ENCODE measurements around the gene PPP1R11. TPM values are rescaled to one million over a fixed set of nuclear protein-coding genes. Genes with fewer than 3 reads are reported as not detected.
A peak's percentile ranks its signal among the peaks of the same experiment; 100 is the strongest.

Gene PPP1R11
- total and polyA plus RNA-seq, 9 donors: 27.8 to 114 (median 46.2) TPM

DNA sequence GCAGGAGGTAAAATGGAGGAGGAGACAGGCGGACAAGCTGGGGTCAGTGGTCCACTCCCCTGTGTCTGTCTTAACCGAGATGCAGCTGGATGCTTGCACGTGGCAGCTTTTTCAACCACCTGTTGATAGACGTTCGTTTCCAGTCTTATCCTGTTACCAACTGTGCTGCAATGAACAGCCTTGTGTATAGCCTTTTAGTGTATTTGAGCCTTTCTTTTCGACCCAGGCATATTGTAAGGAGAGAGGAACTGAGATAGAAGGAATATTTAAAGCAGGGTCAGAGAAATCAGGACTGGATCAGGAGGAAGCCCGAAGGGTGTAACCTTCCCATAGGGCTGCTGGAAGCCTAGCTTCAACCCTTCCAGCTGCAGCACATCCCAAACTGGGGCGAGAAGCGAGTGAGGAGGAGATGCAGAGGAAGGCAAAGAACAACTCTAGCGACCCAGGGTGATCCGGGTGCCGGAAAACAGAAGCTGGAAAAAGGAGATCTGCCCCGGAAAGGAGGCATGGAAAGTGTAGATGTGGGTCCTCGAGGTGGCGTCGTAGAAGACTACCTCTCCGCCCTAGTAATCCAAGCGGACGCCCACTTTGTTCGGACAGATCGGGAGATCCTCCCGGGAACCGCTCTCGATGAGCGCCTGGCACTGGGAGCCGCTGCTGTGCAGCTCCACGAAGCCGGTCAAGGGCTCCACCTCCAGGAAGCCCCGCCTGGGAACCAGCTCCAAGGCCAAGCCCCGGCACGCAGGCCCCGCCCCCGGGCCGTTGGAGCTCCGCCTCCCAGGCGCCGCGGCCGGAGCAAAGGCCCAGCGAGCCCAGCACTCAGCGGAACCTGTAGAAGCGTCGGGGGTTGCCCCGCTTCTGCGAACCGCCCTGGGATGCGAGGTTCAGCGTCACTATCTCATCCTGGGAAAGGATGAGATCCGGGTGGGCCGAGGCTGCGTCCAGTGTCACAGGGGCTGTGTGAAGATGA is 34.7 kb downstream of the PPP1R11 start:
- 2 to 4% (median 3%) methylated on average over 50 to 51 of the region's 51 CpGs for WGBS, 3 donors
- H3K27me3 ChIP-seq: no peaks in the 10 kb centered on the region
- intact Hi-C loops (cut with DNase I): loop anchor here in 1 of 4 donors (2.0 kb wide), 1 partner anchor 25 kb away; no protein-coding TSS in a partner anchor

GRCh38 chr6:30102414-30102969 is 35.5 kb downstream of the PPP1R11 start:
- Histone ChIP-seq H3K27ac (peak overlapping the region in 1 of 2 donors; percentile 53), H3K9me3 (no peaks in the 10 kb centered on the region), H3K36me3 (no peaks in the 10 kb centered on the region), H3K27me3 (no peaks in the 10 kb centered on the region), H3K4me1 (ENCODE audit: insufficient read depth) (peaks cover 14% of the 10 kb centered on the region), H3K4me3 (peak overlapping the region; percentile 30)
- DNase-seq: peak in 1 of 5 donors; percentile 41
- no peak for TF ChIP-seq EP300 (IDR thresholded peaks at IDR 0.05)
- WGBS, 3 donors: 56 to 63% (median 56%) methylated on average over 15 of the region's 15 CpGs
- intact Hi-C loops (cut with DNase I): loop anchor here in 1 of 4 donors (2.0 kb wide), 1 partner anchor 24 kb away; no protein-coding TSS in a partner anchor

More for the DNA sequence above, 34.7 kb downstream of the PPP1R11 start:
- Histone ChIP-seq H3K27ac (peak overlapping the region in 1 of 2 donors; percentile 53), H3K9me3 (no peaks in the 10 kb centered on the region), H3K36me3 (no peaks in the 10 kb centered on the region), H3K4me3 (peak overlapping the region; percentile 30), H3K4me1 (ENCODE audit: insufficient read depth) (peaks cover 14% of the 10 kb centered on the region)
- TF ChIP-seq EP300 (IDR thresholded peaks at IDR 0.05): no peak
- TF ChIP-seq, protein P1, sequence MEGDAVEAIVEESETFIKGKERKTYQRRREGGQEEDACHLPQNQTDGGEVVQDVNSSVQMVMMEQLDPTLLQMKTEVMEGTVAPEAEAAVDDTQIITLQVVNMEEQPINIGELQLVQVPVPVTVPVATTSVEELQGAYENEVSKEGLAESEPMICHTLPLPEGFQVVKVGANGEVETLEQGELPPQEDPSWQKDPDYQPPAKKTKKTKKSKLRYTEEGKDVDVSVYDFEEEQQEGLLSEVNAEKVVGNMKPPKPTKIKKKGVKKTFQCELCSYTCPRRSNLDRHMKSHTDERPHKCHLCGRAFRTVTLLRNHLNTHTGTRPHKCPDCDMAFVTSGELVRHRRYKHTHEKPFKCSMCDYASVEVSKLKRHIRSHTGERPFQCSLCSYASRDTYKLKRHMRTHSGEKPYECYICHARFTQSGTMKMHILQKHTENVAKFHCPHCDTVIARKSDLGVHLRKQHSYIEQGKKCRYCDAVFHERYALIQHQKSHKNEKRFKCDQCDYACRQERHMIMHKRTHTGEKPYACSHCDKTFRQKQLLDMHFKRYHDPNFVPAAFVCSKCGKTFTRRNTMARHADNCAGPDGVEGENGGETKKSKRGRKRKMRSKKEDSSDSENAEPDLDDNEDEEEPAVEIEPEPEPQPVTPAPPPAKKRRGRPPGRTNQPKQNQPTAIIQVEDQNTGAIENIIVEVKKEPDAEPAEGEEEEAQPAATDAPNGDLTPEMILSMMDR (IDR thresholded peaks at IDR 0.05): no peak
- TF ChIP-seq POLR2A (IDR thresholded peaks at IDR 0.05): no peak
- peak; percentile 79 to 90 (median 87) for DNase-seq

- no peaks in the 10 kb centered on the region for H3K9me3 ChIP-seq
- no peaks in the 10 kb centered on the region for H3K27me3 ChIP-seq
- intact Hi-C loops (cut with DNase I): loop anchor here in 1 of 4 donors (2.0 kb wide), 1 partner anchor 24 kb away; no protein-coding TSS in a partner anchor
- H3K36me3 ChIP-seq: no peaks in the 10 kb centered on the region
- H3K4me1 ChIP-seq (ENCODE audit: insufficient read depth): peaks cover 14% of the 10 kb centered on the region
- H3K4me3 ChIP-seq: peak overlapping the region; percentile 30
- TF ChIP-seq EP300 (IDR thresholded peaks at IDR 0.05): no peak
- TF ChIP-seq, protein P1 (IDR thresholded peaks at IDR 0.05): peak; percentile 59 to 70 (median 68)
- no peak overlapping the region for H3K27ac ChIP-seq
- WGBS, 3 donors: 6 to 9% (median 6%) methylated on average over 36 of the region's 36 CpGs
- DNase-seq: peak; percentile 75 to 88 (median 77)
Observed at GRCh38 chr6:30102970-30103871, 36.2 kb downstream of the PPP1R11 start.

GRCh38 chr6:30103872-30104179 is 36.8 kb downstream of the PPP1R11 start:
- no peak overlapping the region for H3K27ac ChIP-seq
- peak overlapping the region; percentile 30 for H3K4me3 ChIP-seq
- DNase-seq: no peak
- H3K4me1 ChIP-seq (ENCODE audit: insufficient read depth): peaks cover 14% of the 10 kb centered on the region
- WGBS, 3 donors: 49 to 56% (median 56%) methylated on average over 3 of the region's 3 CpGs
- intact Hi-C loops (cut with DNase I): loop anchor here in 1 of 4 donors (2.0 kb wide), 1 partner anchor 23 kb away; no protein-coding TSS in a partner anchor
- no peaks in the 10 kb centered on the region for H3K36me3 ChIP-seq
- no peaks in the 10 kb centered on the region for H3K9me3 ChIP-seq
- H3K27me3 ChIP-seq: no peaks in the 10 kb centered on the region
- TF ChIP-seq, protein P1 (IDR thresholded peaks at IDR 0.05): no peak
- TF ChIP-seq POLR2A (IDR thresholded peaks at IDR 0.05) (no peak), EP300 (IDR thresholded peaks at IDR 0.05) (no peak)
